PFSK-1 (cell line): ENCODE data around the gene ATP11A.

Source experiments
- FOXP2 ChIP-seq: optimal IDR thresholded peaks from 2 replicates; pipeline ENCODE3; 2011; ENCODE audit warnings: borderline replicate concordance, control low read depth, inconsistent platforms; ENCODE audit not compliant: insufficient read depth; ENCODE audit errors: extremely low read length, extremely low read depth
- POLR2AphosphoS5 ChIP-seq: IDR thresholded peaks from 2 replicates; pipeline ENCODE4 v1.6.1; 2012; ENCODE audit warnings: low read depth, mild to moderate bottlenecking, control low read depth, low read length, moderate library complexity
- REST ChIP-seq, 2 experiments: IDR thresholded peaks; 2 replicates each; pipeline versions ENCODE4 v1.6.1 to v1.8.0; 2011 to 2012; ENCODE audit warnings: low read depth in 2 of 2, low read length in 2 of 2, control low read depth in 1 of 2, inconsistent platforms in 1 of 2, mild to moderate bottlenecking in 1 of 2, moderate library complexity in 1 of 2; ENCODE audit not compliant: insufficient read depth in 1 of 2
- SIN3A ChIP-seq: IDR thresholded peaks from 2 replicates; pipeline ENCODE4 v1.6.1; 2012; ENCODE audit warnings: mild to moderate bottlenecking, low read length, moderate library complexity, borderline replicate concordance; ENCODE audit not compliant: insufficient read depth
- TAF1 ChIP-seq: IDR thresholded peaks from 2 replicates; pipeline ENCODE4 v1.6.1; 2012; ENCODE audit warnings: low read length, control low read depth, borderline replicate concordance; ENCODE audit not compliant: insufficient read depth

GRCh38 chr13:112684071-112684845 lies 5.6 kb upstream of the ATP11A start:
- no peak for TF ChIP-seq REST (IDR thresholded peaks at IDR 0.05; ENCODE audit: insufficient read depth in 1 of 2, low read depth in 2 of 2, low read length in 2 of 2)
- TF ChIP-seq POLR2AphosphoS5 = no peak
- TF ChIP-seq SIN3A = no peak
- no peak for TF ChIP-seq TAF1
- no peak for TF ChIP-seq FOXP2
